H54 (cell line): ENCODE measurements around the gene BRAT1.

ENCODE experiments used
- DNase-seq: peaks from one replicate; pipeline ENCODE4 v3.0.0; 2011; ENCODE audit warnings: low spot score, mixed read lengths; ENCODE audit not compliant: insufficient read length
- FAIRE-seq: peaks from 3 replicates; lab custom pipeline; 2011; peaks lifted over from hg19 to GRCh38; lab: Jason Lieb, UNC
- POLR2A ChIP-seq: IDR thresholded peaks from 2 replicates; pipeline ENCODE4 v1.6.1; 2011; ENCODE audit warnings: low read depth, mild to moderate bottlenecking, low read length

Gene BRAT1

GRCh38 chr7:2514473-2515423 is 40.6 kb downstream of the BRAT1 start:
- no peak for DNase-seq
- no peak for FAIRE-seq
- no peak for TF ChIP-seq POLR2A

- FAIRE-seq: no peak
- DNase-seq: no peak
- TF ChIP-seq POLR2A: no peak
Measured at GRCh38 chr7:2513702-2514101, 41.6 kb downstream of the BRAT1 start.

DNA sequence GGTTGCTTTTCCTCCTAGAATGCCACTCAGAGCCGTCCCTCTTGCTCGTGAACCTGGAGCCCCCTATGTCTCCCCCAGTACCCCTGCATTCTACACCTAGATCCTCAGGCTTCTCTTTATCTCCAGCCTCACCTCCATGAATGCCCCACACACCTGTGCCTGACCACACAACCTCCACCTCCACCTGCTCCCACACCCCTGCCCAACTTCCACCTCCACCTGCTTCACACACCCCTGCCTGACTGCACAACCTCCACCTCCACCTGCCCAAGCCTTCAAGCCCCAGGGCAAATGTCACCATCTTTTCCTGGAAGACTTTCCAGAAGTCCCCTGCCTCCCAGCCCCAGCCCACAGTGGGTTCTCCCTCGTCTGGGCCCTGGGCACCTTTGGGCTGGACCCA is 42.6 kb downstream of the BRAT1 start:
- no peak for FAIRE-seq
- no peak for DNase-seq
- TF ChIP-seq POLR2A: no peak

- FAIRE-seq: no peak
Measured at GRCh38 chr7:2512179-2512661, 43.1 kb downstream of the BRAT1 start.

DNA sequence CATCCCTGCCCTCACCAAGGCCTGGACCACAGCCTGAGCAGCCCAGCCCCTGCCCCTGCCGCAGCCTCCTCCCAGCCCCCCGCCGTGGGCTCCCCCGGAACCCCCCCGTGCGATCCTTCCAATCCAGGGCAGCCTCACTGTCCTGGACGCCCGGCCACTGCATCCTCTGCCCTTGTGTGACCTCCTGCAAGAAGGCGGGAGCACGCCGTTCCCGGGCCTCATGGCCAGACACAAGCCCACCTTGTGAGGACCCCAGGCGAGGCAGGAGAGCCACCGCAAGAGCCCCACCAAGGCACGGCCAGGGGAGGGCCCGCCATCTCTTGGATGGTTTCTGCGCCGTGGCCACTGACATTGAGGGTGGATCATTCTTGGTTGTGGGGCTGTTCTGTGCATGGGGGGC is 43.6 kb downstream of the BRAT1 start:
- FAIRE-seq (no peak), DNase-seq (no peak)
- no peak for TF ChIP-seq POLR2A

More at GRCh38 chr7:2512179-2512661, 43.1 kb downstream of the BRAT1 start:
- DNase-seq: peak; percentile 88
- no peak for TF ChIP-seq POLR2A

DNA sequence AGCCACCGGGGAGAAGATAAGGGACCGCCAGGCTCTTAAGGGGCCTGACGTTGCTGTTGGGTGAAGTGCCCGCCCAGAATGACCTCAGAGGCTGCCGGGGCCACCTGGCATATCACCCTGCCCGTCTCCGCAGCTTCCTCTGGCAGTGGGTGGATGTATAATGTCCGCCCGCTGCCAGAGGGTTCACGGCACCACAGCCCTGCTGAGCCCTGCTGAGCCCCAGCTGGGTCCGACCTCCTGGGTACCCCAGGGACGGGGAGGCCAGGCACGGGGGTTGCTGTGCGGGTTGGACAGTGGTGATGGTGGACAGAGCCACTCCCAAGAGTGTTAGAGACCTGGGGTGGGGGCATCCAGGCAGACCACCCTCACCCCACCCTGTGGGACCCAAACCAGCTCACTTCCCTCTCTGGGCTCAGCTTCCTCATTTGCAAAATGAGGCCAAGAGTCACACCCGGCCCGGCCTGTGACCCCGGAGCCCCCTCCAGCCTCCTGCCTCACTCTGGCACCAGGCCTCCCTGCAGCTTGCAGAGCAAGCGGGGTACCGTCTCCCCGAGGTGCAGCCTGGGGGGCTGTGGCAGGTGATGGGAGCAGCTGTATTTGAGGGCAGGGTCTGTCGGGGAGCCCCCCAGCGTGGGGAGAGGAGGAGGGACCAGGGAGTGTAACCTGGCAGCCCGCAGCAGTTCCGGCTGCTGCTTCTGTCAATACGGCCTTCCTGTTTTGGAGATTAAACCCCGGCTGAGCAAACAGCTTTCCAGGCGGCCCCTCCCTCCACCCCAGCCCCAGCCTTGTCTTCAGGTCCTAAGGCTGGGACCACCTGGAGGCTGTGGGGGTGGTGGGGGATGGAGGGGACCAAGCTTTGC is 44.2 kb downstream of the BRAT1 start:
- TF ChIP-seq POLR2A: no peak
- no peak for DNase-seq
- FAIRE-seq: no peak

GRCh38 chr7:2510130-2510776 is 45.1 kb downstream of the BRAT1 start:
- TF ChIP-seq POLR2A: no peak
- DNase-seq (no peak), FAIRE-seq (no peak)

DNA sequence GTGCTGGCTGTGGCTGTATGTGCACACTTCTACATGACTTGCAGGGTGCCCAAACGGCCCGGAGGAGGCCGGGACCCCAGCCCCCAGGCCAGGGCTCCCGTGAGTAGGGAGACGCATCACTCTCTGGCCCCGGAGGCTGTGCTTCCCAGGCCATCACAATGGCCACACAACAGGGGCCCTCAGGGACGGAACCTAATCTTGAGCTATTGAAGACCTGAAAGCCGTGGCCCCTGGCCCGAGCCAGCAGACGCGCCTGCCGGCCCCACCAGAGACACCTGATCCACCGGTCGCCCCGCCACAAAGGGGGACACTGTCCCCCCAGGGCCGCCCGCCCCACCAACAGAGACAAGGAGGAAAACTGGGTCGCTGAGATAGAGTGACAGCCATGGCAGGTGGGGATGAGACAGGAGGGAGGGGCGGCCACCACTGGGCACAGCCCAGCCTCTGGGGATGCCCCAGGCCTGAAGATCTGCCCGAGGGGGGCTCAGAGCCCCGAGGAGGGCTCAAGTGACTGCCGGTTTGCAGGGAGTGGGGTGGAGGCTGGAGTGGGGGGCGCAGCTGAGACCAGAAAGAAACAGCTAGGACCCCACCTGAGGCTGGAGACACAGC is 45.9 kb downstream of the BRAT1 start:
- DNase-seq (no peak), FAIRE-seq (no peak)
- TF ChIP-seq POLR2A: no peak

- TF ChIP-seq POLR2A: 0 out of 2 replicates have a peak, but pooled peaks have one; percentile 3
- FAIRE-seq (no peak), DNase-seq (no peak)
Measured at GRCh38 chr7:2508327-2509215, 46.8 kb downstream of the BRAT1 start.

GRCh38 chr7:2507917-2508306 is 47.4 kb downstream of the BRAT1 start:
- no peak for TF ChIP-seq POLR2A
- DNase-seq: no peak
- FAIRE-seq: no peak

DNA sequence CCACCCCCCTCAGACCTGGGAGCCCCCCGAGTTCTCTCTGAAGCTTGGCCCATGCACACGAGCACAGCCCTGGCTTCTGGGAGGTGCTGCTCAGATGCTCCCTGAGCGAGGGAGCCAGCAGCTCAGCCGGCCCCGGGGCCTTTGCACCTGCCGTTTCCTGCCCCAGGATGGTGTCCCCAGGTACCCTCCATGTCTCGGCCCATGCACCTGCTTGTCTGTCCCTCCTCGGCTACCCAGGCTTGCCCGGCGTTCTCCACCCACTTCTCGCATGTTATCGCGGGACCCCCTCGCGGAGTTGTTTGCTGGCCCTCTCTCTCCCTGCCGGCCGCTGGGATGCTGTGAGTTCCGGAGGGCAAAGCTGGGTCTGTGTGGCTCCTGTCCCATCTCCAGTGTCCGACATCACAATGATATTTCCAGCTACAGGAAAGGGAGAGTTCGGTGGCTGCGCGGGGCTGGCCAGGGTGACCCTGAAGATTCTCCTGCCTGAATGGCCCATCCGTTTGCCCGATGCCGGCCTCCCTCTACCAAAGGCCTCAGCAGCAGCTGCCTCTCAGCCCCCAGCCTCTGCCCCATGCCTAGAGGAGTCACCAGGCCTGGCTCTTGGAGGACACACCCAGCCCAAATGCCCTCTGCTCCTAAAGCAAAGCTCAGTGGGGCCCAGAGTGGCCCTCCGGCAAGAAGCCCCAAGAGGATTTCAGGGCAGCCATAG is 48.0 kb downstream of the BRAT1 start:
- no peak for TF ChIP-seq POLR2A
- FAIRE-seq (no peak), DNase-seq (no peak)

GRCh38 chr7:2505401-2505800 is 49.9 kb downstream of the BRAT1 start:
- no peak for FAIRE-seq
- no peak for TF ChIP-seq POLR2A
- DNase-seq: no peak
